GM19463 (cell line): ENCODE data around the gene NRXN3.
"Not testable (repeated sequence)": the region's sequence is repeated elsewhere in the genome, so short reads cannot be mapped to it uniquely, and the experiment has no call there.

Source experiments
- ATAC-seq: cut with Tn5 transposase; IDR thresholded peaks from one replicate; pipeline ENCODE4 v1.9.1; 2021; ENCODE audit warnings: mild to moderate bottlenecking, moderate library complexity; ENCODE audit not compliant: unreplicated experiment

NRXN3 gene

DNA sequence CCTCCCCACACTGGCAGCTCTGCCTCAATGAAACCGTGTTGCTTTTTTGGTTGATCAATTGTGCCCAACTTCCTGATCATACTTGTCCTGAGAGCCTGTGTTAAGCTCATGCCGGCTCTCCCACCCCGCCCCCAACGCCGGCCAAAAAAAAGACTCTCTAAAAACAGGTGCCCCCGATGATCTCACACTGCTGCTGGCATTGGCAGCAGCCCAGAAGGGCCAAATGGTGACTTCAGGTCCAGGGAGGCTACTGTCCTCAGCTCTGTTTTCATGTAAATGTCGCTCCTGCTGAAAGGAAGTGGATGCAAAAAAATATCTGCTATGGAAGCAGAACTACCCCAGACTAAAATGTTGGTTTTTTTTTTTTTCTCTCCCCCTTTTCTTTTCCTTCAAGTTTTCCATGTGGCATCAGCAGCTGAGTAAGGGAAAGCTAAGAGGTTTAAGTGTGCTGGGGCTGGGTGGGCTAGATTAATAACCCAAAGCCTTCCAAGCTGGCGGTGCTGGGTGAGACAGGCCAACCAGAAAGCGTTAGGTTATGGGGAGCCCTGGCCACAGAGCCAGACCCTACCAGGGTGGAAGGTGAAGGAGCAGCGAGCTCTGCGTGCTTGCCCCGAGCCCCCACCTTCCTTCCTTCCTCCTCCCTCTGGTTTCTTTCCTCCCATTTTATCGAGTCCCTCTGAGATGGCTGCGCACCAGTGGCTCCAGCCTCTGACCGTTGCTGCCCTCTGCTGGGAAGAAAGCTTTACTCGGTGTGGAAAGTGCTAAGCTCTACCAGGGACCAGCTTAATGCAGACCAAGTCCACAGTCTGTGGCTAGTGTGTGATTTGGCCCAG is 396.1 kb downstream of the NRXN3 start:
- ATAC-seq, result peak; percentile 96

GRCh38 chr14:78566859-78567172 is 396.6 kb downstream of the NRXN3 start:
- no peak for ATAC-seq

DNA sequence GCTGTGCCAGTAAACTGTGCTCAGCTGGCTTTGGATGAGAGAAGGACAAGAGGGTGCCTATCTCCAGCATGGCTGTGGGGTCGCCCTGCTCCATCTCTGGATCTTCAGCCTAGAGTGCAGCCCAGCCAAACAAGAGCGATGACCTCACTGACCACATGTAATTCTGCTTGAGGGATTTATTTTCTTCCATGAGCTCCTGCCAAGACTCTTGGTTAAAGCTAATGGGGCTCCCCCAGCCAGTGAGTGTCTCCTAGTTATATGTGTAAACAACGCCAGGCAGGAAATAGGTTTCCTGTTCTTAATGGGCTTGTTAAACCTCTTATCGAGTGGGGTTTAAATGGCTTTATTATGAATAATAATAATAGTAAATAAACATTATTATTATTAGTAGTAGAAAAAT is 397.2 kb downstream of the NRXN3 start:
- ATAC-seq, result no peak

DNA sequence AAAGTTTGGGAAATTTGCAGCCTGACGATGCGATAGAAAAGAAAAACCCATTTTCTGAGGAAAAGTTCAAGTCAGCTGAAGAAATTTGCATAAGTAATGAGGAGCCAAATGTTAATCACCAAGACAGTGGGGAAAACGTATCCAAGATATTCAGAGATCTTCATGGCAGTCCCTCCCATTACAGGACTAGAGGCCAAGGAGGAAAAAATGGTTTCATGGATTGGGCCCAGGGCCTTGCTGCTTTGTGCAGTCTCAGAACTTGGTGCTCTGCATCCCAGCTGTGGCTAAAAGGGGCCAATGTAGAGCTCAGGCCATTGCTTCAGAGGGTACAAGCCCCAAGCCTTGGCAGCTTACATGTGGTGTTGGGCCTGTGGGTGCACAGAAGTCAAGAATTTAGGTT is 403.6 kb downstream of the NRXN3 start:
- ATAC-seq, result not testable (repeated sequence)

DNA sequence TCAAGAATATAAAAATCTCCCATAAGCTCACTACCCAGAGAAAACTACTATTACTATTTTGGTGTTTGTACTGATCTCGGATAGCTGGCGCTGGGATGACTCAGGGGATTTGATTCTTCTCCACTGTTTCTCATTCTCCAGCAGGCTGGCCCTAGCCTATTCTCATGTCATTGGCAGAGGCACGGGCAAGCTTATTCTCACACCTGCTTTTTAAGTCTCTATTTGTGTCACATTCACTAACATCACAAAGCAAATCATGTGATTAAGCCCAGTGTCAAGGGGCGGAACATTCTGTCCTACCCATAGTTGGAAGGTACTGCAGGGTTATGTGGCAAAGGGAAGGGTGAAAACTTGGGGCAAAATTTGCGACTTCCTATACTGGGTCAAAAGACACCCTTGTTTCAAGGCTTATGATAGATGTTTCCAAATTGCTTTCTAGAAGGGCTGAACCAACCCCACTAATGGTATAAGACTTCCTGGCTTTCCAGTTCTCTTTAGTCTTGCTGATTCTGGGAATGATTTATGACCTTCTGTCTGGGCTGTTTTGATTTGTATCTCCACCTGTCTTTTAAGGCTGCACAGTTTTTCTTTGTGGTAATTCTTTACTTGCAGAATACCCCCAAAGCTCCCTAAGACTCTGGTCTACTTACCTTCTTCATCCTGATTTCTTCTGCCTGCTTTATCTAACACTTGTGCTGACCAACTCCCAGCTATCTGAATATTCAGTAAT is 406.4 kb downstream of the NRXN3 start:
- ATAC-seq, result no peak

DNA sequence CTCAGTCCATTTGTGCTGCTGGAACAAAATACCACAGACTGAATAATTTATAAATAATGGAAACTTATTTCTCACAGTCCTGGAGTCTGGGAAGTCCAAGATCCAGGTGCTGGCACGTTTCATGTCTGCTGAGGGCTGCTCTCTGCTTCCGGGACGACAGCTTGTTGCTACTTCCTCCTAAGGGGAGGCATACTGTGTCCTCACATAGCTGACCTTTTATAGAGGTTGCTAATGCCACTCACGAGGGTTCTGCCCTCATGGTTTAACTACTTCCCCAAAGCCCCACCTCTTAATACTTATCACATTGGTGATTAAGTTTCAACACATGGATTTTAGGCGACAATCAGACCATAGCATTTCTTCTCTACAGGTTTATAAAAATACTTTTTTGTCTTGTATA is 411.1 kb downstream of the NRXN3 start:
- ATAC-seq, result no peak

DNA sequence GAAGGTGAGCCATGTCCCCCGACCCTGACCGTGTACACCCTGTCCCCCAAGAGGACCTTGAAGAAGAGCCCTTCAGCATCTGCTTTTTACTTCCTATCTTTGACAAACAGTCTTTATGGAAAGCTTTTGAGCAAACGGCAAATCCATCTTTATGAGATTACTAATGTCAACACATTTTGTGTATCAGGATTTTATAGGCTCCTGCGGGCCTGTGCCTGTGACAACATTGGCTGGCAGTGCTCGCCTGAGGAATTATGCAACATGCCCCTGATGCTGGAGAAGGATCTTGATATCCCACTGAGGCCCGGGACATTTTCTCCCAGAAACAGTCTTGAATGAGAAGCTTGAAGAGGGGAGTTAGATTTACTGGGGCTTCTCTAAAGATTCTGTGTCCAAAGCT is 416.5 kb downstream of the NRXN3 start:
- no peak for ATAC-seq

GRCh38 chr14:78588906-78589305 is 418.7 kb downstream of the NRXN3 start:
- no peak for ATAC-seq

GRCh38 chr14:78592616-78593219 is 422.5 kb downstream of the NRXN3 start:
- ATAC-seq, result no peak

DNA sequence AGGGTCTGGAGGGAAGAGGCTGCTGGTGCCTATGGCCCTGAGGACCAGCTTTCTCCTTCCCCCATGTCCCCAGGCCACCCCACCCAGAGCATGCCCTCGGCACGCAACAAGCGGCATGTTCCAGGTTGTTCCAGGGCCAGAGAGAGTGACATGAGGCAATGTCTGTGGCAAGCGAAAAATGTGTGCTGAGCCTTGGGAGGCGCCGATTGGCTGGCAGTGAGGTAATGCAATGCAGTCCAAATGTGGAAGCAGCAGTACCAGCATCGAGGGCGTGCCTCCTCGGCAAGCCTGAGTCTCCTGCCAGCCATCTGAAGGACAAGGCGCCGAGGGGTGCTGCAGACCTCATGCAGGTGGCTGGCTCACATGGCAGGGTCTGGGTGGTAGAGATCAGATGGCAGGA is 423.8 kb downstream of the NRXN3 start:
- ATAC-seq, result no peak

DNA sequence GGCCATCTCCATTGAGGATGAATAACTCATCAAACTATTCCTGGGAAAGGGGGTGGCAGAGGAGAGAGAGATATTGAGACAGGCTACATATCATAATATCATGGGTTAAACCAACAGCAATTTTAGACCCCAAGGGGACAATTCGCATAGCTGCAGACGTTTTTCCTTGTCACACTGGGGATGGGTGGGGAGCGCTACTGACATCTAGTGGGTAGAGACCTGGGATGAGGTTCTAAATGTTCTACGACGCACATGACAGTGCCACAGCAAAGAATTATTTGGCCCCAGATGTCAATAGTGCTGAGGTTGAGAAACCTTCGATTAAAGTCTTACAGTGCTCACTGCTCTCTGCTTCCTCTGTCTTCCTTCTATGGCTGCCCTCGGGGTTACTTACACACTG is 425.6 kb downstream of the NRXN3 start:
- ATAC-seq, result no peak

- peak; percentile 95 for ATAC-seq
Observed at GRCh38 chr14:78598046-78598920, 428.1 kb downstream of the NRXN3 start.

GRCh38 chr14:78605025-78605762 is 435.0 kb downstream of the NRXN3 start:
- ATAC-seq, result no peak

GRCh38 chr14:78605897-78606500 is 435.8 kb downstream of the NRXN3 start:
- ATAC-seq, result no peak

DNA sequence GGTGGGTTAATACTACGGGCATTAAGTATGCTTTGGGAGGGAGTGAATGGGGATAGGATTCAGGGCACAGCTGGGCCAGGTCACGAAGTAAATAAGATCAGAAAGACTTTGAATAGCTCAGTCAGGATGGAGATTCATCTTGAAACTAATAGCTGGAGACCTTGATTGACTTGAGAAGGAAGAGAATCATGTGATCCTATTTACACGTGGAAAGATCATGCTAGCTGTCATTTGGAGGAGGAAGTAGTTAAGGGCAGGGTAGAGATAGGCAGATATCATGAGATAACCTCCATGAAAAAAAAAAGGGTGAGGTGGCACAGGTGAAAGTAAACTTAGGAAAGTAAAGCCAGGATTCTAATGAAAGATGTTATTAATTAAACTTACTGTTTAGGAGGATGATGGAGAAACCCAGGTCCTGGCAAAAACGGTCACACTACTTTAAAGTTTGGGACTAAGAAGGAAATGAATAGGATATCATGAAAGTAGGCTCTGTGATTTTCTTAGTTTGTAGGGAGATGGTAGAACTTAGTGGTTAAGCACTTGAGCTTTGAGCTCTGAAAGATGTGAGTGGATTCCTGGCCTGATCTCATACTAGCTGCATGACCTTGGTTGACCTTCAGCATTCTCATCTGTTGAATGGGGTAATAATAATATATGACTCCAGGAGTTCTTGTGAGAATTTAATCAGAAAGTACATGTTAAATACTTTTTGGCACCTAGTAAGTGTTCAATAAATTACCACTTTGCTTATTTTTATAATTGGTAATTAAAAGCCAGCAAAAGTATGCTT is 439.0 kb downstream of the NRXN3 start:
- ATAC-seq, result no peak

GRCh38 chr14:78610994-78611393 is 440.8 kb downstream of the NRXN3 start:
- ATAC-seq, result no peak

DNA sequence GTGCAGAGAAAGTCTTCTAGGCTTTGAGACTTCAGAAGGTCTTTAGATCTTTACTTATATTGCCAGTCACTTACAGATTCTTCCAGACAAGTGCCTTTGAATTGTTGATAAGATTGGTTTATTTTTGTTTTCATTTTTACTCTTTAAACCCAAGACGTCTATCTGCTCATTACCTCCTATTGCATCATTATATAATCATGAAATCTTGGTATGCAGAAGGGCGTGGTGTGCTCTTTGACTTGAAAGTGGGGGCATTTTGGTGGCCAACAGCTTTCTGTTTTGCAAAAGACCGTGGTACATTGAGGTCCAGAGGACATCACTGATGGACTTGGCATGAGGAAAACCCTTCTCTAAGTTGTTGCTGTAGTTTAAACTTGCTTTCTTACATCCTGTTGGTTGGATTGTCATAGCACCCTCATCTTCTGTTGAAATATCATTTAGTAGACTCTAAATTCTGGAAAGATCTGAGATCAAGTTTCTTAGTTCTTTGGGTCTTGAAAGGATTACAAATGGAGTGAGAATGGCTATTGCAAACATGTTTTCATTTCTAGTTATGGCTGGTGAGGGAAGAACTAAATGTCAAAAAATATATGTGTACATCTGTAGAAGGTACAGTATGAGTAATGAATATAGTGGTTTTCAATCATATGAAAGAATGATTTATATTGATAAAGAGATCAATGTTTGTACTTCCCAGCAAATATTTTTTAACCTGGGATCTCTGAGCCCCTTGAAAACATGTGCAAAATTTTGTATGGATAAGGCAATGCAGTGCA is 441.8 kb downstream of the NRXN3 start:
- no peak for ATAC-seq

GRCh38 chr14:78612666-78613065 is 442.5 kb downstream of the NRXN3 start:
- ATAC-seq, result no peak
